D721Med (cell line): ENCODE data around the gene TUBGCP2.

ENCODE experiments used
- DNase-seq: peaks from one replicate; pipeline ENCODE4 v3.0.0; 2011; ENCODE audit warnings: low spot score; ENCODE audit not compliant: insufficient read length
- FAIRE-seq: peaks from 2 replicates; lab custom pipeline; 2011; peaks lifted over from hg19 to GRCh38; lab: Jason Lieb, UNC
- TF ChIP-seq, protein P1 (sequence below): IDR thresholded peaks from 2 replicates; pipeline ENCODE4 v1.5.1; 2012; ENCODE audit warnings: mild to moderate bottlenecking, control low read depth; ENCODE audit not compliant: insufficient read depth; ENCODE audit errors: missing control alignments

The TUBGCP2 gene

GRCh38 chr10:133318494-133319127, 9.9 kb upstream of the TUBGCP2 start:
- no peak for DNase-seq
- TF ChIP-seq, protein P1, sequence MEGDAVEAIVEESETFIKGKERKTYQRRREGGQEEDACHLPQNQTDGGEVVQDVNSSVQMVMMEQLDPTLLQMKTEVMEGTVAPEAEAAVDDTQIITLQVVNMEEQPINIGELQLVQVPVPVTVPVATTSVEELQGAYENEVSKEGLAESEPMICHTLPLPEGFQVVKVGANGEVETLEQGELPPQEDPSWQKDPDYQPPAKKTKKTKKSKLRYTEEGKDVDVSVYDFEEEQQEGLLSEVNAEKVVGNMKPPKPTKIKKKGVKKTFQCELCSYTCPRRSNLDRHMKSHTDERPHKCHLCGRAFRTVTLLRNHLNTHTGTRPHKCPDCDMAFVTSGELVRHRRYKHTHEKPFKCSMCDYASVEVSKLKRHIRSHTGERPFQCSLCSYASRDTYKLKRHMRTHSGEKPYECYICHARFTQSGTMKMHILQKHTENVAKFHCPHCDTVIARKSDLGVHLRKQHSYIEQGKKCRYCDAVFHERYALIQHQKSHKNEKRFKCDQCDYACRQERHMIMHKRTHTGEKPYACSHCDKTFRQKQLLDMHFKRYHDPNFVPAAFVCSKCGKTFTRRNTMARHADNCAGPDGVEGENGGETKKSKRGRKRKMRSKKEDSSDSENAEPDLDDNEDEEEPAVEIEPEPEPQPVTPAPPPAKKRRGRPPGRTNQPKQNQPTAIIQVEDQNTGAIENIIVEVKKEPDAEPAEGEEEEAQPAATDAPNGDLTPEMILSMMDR, result peak; percentile 80
- FAIRE-seq, result no peak

DNA sequence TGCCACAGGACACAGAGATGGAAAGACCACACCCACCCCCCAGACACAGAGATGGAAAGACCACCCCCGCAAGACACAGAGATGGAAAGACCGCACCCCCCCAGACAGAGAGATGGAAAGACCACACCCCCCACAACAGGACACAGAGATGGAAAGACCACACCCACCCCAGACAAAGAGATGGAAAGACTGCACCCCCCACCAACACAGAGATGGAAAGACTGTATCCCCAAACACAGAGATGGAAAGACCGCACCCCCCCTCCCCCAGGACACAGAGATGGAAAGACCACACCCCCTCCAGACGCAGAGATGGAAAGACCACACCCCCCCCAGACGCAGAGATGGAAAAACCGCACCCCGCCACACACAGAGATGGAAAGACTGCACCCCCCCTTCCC, 8.1 kb upstream of the TUBGCP2 start:
- DNase-seq, result no peak
- no peak for FAIRE-seq
- TF ChIP-seq, protein P1, result no peak

DNA sequence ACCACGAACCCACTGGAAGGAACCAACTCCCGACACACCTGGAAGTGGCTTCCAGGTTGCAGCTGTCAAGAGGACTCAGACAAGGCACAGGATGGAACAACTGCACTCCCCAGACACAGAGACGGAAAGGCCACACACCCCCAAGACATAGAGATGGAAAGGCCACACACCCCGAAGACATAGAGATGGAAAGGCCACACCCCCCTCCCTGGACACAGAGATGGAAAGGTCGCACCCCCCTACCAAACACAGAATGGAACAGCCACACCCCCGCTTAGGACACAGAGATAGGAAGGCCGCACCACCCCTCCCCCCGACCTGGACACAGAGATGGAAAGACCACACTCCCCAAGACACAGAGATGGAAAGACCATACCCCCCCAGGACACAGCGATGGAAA, 7.6 kb upstream of the TUBGCP2 start:
- DNase-seq (no peak), FAIRE-seq (no peak)
- TF ChIP-seq, protein P1, result no peak

DNA sequence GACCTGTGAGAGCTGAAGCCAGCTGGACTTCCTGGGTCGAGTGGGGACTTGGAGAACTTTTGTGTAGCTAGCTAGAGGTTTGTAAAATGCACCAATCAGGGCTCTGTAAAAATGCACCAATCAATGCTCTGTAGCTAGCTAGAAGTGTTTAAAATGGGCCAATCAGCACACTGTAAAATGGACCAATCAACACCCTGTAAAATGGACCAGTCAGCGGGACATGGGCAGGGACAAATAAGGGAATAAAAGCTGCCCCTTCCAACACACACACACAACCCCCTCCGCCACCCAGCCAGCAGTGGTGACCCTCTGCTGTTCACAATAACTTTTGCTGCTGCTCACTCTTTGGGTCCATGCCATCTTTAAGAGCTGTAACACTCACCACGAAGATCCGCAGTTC, 7.2 kb upstream of the TUBGCP2 start:
- FAIRE-seq (no peak), DNase-seq (no peak)
- TF ChIP-seq, protein P1, result no peak

- DNase-seq (no peak), FAIRE-seq (no peak)
- TF ChIP-seq, protein P1, result no peak
Observed at GRCh38 chr10:133314911-133315310, 6.2 kb upstream of the TUBGCP2 start.

GRCh38 chr10:133313192-133313591, 4.5 kb upstream of the TUBGCP2 start:
- TF ChIP-seq, protein P1, result no peak
- FAIRE-seq (no peak), DNase-seq (no peak)

GRCh38 chr10:133312769-133313145, 4.1 kb upstream of the TUBGCP2 start:
- FAIRE-seq, result no peak
- TF ChIP-seq, protein P1, result no peak
- DNase-seq, result no peak
